ENCODE data around the gene GARNL3.

The GARNL3 gene

DNA sequence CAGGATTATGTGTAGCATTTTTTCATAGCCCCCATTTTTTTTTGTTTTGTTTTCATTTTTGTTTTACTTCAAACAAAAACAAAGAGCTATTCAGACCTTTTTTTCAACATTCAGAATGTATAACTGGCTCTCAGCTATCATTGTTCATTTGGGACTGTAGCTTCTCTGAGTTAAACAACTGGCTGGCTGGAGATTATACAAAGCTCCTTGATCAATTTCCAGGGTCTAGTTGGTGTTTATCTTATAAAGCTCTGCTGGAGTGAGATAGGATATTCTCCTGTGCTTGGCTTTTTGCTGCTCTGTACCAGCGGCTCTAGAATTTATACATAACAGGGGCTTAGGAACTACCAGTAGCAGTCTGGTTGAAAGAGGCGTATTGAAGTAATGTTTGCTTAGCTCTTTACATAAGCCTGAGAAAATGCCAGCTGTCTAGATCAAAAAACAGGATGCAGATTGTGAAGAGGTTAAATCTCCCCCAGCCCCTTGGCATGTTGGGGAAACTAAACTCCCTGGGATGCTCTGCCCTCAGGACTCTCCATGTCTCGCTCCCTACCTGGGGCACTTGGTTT is 15.2 kb downstream of the GARNL3 start:
- Mint-ChIP-seq H3K4me1 (ENCODE audit: low read depth) (peaks cover 13% of the 10 kb centered on the region), H3K27ac (no peak overlapping the region), H3K9me3 (no peaks in the 10 kb centered on the region), H3K27me3 (peaks cover 20% of the 10 kb centered on the region), H3K36me3 (ENCODE audit: low read depth) (no peaks in the 10 kb centered on the region), H3K4me3 (no peak overlapping the region)
- DNase-seq: no peak

DNA sequence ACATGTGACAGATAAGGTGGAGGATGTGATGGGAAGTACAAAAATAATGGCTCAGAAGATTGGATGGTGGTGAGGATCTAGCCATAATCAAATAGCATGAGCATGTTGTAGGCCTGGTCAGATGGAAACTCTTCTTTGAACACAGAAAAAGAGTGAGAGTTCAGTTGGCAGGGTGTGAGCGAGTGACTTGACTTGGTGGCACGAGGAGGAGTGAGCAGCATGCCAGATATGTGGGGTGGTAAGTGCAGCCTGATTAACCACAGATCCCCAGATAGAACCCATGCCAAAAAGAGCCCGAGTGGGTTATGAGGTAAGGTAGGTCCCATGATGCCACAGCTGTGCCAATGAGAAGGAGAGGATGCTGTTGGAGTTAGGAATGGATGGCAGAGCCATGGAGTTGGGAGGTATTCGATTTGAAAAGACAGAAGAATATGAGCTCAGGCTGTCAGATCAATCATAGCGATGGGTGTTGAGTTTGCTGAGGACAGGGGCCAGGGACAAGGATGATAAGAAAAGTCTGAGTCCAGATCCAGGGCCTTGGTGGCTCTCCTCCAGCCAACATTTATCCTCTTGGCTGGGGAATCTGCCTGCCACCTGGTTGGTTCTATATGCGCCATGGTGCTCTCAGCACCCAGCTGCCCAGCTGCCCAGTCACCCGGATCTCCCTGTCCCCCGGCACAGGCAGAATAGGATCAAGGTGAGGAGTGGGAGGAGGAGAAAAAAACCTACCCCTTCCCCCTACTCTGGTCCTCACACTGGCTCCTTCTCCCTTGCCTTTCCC is 16.5 kb downstream of the GARNL3 start:
- peaks cover 13% of the 10 kb centered on the region for H3K4me1 Mint-ChIP-seq (ENCODE audit: low read depth)
- peaks cover 23% of the 10 kb centered on the region for H3K27me3 Mint-ChIP-seq
- H3K27ac Mint-ChIP-seq: no peak overlapping the region
- DNase-seq: no peak
- H3K36me3 Mint-ChIP-seq (ENCODE audit: low read depth): no peaks in the 10 kb centered on the region
- no peaks in the 10 kb centered on the region for H3K9me3 Mint-ChIP-seq
- no peak overlapping the region for H3K4me3 Mint-ChIP-seq

DNA sequence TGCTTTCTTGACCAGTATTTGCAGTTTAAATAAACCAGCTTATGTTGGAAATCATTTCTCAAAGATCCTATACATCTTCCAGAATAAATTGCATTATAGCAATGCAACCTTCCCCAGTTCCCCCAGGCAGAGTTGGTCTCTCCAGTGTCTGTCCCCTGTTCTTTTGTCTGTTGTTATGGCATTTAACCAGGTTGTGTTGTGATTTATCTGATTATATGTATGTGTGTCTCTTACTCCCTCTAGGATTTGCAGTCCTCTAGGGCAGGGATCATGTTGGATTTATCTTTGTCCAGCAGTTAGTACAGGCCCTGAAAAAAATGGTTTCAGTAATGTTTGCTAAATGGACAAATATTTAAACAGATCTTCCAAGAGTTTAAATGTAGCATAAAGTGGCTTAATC is 17.3 kb downstream of the GARNL3 start:
- no peak for DNase-seq
- Mint-ChIP-seq H3K27me3 (peaks cover 31% of the 10 kb centered on the region), H3K9me3 (no peaks in the 10 kb centered on the region), H3K4me3 (no peak overlapping the region), H3K36me3 (ENCODE audit: low read depth) (no peaks in the 10 kb centered on the region), H3K27ac (no peak overlapping the region), H3K4me1 (ENCODE audit: low read depth) (peaks cover 13% of the 10 kb centered on the region)

DNA sequence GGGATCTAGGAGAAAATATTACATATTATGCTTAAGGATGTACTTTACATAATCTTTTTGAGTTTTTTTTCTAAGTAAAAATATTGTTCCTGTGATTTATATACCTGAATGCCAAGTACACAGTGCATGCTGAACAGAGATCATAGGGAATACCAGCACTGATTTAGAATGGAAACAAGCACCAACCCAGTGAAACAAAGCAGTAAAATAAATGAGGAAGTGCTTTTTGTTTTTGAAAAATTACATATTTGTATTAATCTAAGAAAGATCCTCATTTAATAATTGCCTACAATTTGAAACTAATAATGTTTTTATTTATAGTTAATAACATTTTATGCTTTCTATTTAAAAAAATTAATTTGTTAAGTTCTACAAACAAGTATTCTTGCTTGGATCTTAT is 18.0 kb downstream of the GARNL3 start:
- H3K9me3 Mint-ChIP-seq: no peaks in the 10 kb centered on the region

DNA sequence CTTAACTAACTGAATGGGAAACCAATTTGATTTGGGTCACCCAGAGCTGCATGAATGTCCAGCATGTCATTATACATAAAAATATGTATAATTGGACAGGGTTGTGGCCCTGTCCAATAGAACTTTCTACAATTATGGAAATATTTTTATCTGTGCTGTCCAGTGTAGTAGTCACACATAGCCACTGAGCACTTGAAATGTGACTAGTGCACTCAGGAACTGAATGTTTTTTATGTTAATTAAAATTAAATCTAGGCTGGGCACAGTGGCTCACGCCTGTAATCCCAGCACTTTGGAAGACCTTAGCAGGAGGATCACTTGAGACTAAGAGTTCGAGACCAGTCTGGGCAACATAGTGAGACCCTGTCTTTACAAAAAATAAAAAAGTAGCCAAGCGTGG is 18.6 kb downstream of the GARNL3 start:
- Mint-ChIP-seq H3K9me3 (no peaks in the 10 kb centered on the region), H3K4me1 (ENCODE audit: low read depth) (peaks cover 9% of the 10 kb centered on the region), H3K27me3 (peaks cover 42% of the 10 kb centered on the region), H3K27ac (no peak overlapping the region), H3K36me3 (ENCODE audit: low read depth) (no peaks in the 10 kb centered on the region), H3K4me3 (no peak overlapping the region)
- no peak for DNase-seq

More for the DNA sequence above, 18.0 kb downstream of the GARNL3 start:
- peaks cover 11% of the 10 kb centered on the region for H3K4me1 Mint-ChIP-seq (ENCODE audit: low read depth)
- H3K27ac Mint-ChIP-seq: no peak overlapping the region
- DNase-seq: no peak
- no peak overlapping the region for H3K4me3 Mint-ChIP-seq
- no peaks in the 10 kb centered on the region for H3K36me3 Mint-ChIP-seq (ENCODE audit: low read depth)
- H3K27me3 Mint-ChIP-seq: peaks cover 37% of the 10 kb centered on the region

DNA sequence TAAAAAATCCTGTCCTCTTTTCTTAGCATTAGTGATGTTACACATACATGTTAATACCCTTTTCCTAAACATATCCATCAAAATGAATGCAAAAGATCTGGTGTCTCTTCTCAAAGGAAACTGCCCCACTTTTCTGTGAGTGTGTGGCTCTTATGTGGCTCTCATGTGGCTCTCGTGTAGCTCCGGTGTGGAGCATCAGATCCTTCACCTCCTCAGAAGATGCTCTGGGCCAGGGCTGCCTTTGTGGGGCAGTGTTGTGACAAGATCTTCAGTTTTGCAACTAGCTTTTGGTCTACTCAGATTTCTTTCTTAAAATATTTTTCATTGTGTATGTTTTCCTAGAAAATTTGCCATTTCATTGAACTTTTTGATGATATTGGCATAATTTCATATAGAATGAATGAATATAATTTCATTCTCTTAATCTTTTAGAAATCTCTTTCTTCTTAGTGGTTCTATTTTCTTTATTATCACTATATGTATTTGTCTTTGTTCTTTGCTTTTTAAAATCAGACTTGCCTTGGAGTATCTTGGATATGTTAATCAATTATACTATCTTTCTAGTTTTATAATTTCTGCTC is 19.4 kb downstream of the GARNL3 start:
- no peak for DNase-seq
- Mint-ChIP-seq H3K36me3 (ENCODE audit: low read depth) (no peaks in the 10 kb centered on the region), H3K27ac (no peak overlapping the region)

DNA sequence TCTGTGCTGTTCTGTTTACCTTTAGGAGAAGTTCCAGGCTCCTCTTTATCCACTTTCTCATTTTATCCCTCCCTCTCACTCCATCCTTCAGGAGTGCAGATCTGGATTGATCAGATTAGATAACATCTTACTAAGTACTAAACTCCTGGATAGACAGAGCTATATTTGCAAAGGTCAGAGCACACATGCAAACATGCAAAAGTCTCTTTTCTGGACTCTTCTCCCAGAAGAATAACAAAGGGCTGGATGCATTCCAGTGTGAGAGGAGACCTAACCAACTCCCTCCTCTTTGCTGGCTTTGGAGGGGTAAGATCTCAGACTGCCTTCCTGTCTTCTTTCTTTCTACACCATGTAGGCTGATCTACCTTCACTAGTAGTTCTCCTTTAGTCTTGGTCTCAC is 21.4 kb downstream of the GARNL3 start:
- no peak for DNase-seq
- Mint-ChIP-seq H3K9me3 (no peaks in the 10 kb centered on the region), H3K4me3 (no peak overlapping the region), H3K36me3 (ENCODE audit: low read depth) (no peaks in the 10 kb centered on the region), H3K27me3 (peaks cover 41% of the 10 kb centered on the region), H3K27ac (no peak overlapping the region), H3K4me1 (ENCODE audit: low read depth) (no peaks in the 10 kb centered on the region)

More for the DNA sequence above, 19.4 kb downstream of the GARNL3 start:
- no peak overlapping the region for H3K4me3 Mint-ChIP-seq
- H3K27me3 Mint-ChIP-seq: peaks cover 49% of the 10 kb centered on the region
- H3K9me3 Mint-ChIP-seq: no peaks in the 10 kb centered on the region
- peaks cover 1% of the 10 kb centered on the region for H3K4me1 Mint-ChIP-seq (ENCODE audit: low read depth)

DNA sequence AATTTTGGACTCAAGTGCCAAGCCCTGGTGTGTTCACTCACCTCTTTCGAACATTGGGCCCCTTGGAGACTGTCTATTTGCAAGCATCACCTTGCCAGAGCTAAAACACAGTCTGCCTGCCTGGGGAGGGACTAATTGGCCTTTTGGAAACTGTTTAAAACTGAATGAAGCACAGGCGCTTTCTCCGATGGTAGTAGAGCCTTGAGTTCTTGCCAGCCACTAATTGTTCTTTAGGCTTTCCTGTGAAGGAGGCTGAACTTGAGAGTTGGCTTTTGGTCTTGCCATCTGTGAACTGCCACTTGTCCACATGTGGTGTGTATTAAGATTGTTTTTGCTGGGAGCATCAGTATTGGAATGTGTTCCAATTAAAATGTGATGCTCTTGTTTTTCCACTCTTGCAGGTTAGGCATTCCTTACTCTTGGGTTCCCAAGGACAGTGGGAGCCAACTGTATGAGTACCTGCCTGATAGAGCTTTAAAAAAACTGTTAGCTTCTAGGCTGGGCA is 26.0 kb downstream of the GARNL3 start:
- Mint-ChIP-seq H3K27ac (no peak overlapping the region), H3K4me3 (no peak overlapping the region), H3K4me1 (ENCODE audit: low read depth) (no peaks in the 10 kb centered on the region), H3K36me3 (ENCODE audit: low read depth) (no peaks in the 10 kb centered on the region), H3K27me3 (peaks cover 47% of the 10 kb centered on the region), H3K9me3 (no peaks in the 10 kb centered on the region)
- no peak for DNase-seq

DNA sequence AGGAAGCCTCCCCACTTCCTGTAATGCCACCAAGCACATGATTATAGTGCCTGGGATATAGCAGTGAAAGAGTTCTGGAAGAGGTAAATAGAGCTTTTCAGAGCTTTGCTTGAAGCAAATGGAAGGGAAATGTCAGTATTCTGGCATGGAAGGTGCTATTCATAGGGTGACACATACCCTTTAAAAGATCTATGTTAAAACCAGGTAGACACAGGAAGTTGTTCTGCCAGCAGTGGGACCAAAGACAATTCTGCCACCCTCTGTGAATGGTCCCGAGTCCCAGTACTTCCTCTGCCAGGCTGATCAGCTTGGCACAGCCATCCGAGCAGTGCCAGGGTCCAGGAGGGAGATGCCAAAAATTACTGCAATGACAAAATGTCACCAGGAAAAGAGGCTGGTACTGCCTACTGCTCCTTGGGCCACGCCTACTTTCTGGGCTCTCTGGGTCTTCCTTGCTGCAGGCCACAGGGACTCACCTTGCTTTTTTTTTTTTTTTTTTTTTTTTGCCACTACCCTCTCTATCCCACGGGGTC is 26.7 kb downstream of the GARNL3 start:
- DNase-seq: no peak
- Mint-ChIP-seq H3K9me3 (no peaks in the 10 kb centered on the region), H3K36me3 (ENCODE audit: low read depth) (no peaks in the 10 kb centered on the region), H3K4me3 (no peak overlapping the region), H3K27me3 (peaks cover 45% of the 10 kb centered on the region), H3K4me1 (ENCODE audit: low read depth) (no peaks in the 10 kb centered on the region), H3K27ac (no peak overlapping the region)

DNA sequence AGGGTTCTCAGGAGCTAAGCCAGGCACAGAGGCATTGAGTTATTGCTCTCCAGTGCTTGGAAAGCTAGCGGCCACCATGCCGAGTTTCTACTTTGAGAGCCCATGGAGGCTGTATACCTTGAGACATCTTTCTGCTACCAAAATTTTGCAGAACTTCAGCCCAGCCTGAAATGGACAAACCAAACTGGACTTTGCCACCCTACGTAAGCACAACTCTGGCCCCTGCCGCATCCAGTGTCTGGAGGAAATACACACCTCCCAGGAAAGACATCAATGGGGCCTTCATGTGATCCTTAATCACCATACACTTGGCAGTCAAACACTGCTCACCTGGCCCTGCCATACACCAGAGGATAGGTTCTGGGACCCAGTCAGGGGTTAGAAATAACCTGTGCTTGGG is 27.8 kb downstream of the GARNL3 start:
- no peaks in the 10 kb centered on the region for H3K9me3 Mint-ChIP-seq
- H3K36me3 Mint-ChIP-seq (ENCODE audit: low read depth): no peaks in the 10 kb centered on the region
- no peak for DNase-seq
- no peak overlapping the region for H3K4me3 Mint-ChIP-seq
- no peak overlapping the region for H3K27ac Mint-ChIP-seq
- no peaks in the 10 kb centered on the region for H3K4me1 Mint-ChIP-seq (ENCODE audit: low read depth)
- H3K27me3 Mint-ChIP-seq: peaks cover 38% of the 10 kb centered on the region

DNA sequence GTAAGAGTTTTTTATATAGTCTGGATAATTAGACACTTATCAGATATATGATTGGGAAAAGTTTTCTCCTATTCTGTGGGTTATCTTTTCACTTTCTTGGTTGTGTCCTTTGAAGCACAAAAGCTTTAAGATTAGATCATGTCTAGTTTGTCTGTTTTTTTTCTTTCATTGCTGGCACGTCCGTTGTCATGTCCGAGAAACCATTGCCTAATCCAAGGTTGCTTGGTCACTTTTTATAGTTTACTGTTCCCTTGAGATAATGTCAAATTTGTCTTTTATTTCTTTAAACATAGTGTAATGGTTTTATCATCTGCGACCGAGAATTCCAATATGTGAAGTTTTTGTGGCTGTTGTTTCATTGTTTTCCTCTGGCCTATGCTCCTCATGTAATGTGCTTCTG is 28.8 kb downstream of the GARNL3 start:
- no peaks in the 10 kb centered on the region for H3K9me3 Mint-ChIP-seq
- no peak overlapping the region for H3K27ac Mint-ChIP-seq
- H3K4me3 Mint-ChIP-seq: no peak overlapping the region
- peaks cover 29% of the 10 kb centered on the region for H3K27me3 Mint-ChIP-seq
- DNase-seq: no peak
- no peaks in the 10 kb centered on the region for H3K4me1 Mint-ChIP-seq (ENCODE audit: low read depth)
- H3K36me3 Mint-ChIP-seq (ENCODE audit: low read depth): no peaks in the 10 kb centered on the region

DNA sequence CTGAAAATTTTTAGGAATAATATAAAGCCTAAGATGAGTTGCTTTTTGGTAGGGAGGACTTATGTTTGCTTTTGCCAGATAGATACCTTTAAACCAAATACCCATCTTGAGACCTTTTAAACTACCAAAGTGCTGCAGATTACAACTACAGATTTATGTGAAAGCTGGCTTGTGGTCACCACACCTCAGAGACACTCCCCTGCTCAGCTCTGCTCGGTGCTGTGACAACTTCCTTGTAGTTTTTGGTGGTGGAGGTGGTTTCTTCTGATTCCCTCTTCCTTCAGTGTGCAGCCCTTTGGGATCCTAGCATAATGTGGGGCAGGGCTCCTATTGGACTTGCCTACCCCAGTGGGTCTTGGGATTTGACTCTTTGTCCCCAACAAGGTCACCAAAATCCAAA is 29.2 kb downstream of the GARNL3 start:
- peaks cover 27% of the 10 kb centered on the region for H3K27me3 Mint-ChIP-seq
- no peaks in the 10 kb centered on the region for H3K4me1 Mint-ChIP-seq (ENCODE audit: low read depth)
- H3K27ac Mint-ChIP-seq: no peak overlapping the region
- H3K36me3 Mint-ChIP-seq (ENCODE audit: low read depth): no peaks in the 10 kb centered on the region
- DNase-seq: no peak
- no peak overlapping the region for H3K4me3 Mint-ChIP-seq
- H3K9me3 Mint-ChIP-seq: no peaks in the 10 kb centered on the region

DNA sequence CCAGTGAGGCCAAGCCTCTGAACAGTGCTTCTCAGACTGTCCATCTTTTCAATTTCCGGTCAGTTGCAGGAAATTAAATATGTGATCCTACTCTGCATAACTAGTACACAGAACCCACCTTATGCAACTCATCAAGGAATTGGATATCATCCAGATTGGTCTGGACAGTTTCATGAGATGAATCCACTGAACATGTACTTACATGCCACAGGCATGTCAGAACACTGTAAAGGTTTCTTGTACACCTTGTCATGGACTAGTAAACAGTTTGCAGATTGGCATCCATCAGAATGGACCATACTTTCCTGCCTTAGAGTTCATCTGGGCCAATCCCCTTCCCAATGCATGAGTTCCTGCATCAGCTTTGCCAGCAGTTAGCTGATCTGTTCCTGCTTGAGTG is 30.4 kb downstream of the GARNL3 start:
- Mint-ChIP-seq H3K9me3 (no peaks in the 10 kb centered on the region), H3K4me3 (no peak overlapping the region), H3K4me1 (ENCODE audit: low read depth) (no peaks in the 10 kb centered on the region), H3K36me3 (ENCODE audit: low read depth) (no peaks in the 10 kb centered on the region), H3K27me3 (peaks cover 20% of the 10 kb centered on the region), H3K27ac (no peak overlapping the region)
- DNase-seq: no peak

DNA sequence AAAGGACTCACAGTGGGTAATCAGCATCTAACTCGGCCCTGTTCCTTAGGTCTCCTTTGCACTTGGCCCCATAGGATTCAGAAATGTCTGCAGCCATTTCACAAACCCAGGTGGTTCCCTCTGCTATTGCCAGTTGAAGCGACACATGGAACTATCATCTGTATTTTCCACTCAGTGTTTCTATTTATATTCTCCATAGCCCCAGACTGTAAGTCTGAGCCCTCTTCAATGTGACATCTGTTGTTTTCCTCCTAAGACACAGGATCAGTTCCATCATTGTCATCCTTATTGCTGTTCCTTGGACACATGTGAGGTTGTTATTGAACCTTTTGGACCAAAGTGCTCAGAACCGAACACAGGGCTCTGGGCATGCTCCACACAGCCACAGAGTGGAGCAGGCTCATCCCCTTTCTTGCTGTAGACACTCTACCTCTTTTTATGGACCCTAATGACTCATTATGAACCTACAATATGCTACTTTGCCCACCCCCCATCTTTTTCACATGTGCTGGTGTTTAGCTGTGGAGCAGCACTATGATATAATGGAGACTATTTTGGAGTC is 36.4 kb downstream of the GARNL3 start:
- Mint-ChIP-seq H3K27ac (no peak overlapping the region), H3K4me3 (no peak overlapping the region), H3K36me3 (ENCODE audit: low read depth) (no peaks in the 10 kb centered on the region), H3K9me3 (no peaks in the 10 kb centered on the region), H3K27me3 (peaks cover 13% of the 10 kb centered on the region), H3K4me1 (ENCODE audit: low read depth) (no peaks in the 10 kb centered on the region)
- DNase-seq: no peak

DNA sequence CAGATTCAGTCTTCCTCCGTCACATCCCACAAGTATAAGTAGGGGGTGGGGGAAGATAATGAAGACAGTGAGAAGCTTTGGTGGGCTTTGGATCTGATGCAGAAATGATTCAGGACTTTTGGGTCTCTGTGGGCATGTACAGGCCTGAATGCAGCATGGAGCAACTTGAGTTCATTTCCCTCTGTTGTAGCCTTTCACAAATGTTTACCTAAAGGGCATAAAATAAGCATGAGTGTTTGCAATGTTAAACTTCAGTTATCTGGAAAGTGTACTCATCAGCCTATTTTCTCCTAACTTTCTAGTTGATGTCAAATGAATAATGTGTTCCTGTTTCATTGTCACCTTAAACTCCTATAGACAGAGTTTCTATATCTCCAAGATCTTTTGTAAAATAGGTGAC is 39.3 kb downstream of the GARNL3 start:
- H3K27me3 Mint-ChIP-seq: peaks cover 20% of the 10 kb centered on the region
- no peak overlapping the region for H3K27ac Mint-ChIP-seq
- no peak overlapping the region for H3K4me3 Mint-ChIP-seq
- no peaks in the 10 kb centered on the region for H3K36me3 Mint-ChIP-seq (ENCODE audit: low read depth)
- no peaks in the 10 kb centered on the region for H3K4me1 Mint-ChIP-seq (ENCODE audit: low read depth)
- DNase-seq: no peak
- H3K9me3 Mint-ChIP-seq: no peaks in the 10 kb centered on the region

Data from activated T-cell treated with anti-CD3 and anti-CD28 coated beads, Interleukin-2, amount 50 U/mL, for 24 hours (primary cell).